ENCODE results near the gene TLE5. TPM values are rescaled to one million over a fixed set of nuclear protein-coding genes. Genes with fewer than 3 reads are reported as not detected.

Gene TLE5
- total RNA-seq (2012; rRNA removed) (119 and 121 TPM in 2 replicates), polyA plus RNA-seq (2012; rRNA removed) (407 and 444 TPM in 2 replicates), Bru-seq, nascent RNA (percentile 72 among the genes with signal in this experiment), BruChase-seq, experiment 1, labeled RNA remaining after a 6-hour chase (percentile 79 among the genes with signal in this experiment), BruChase-seq, experiment 2, labeled RNA remaining after a 2-hour chase (percentile 65 among the genes with signal in this experiment)
- 218 and 593 TPM in 2 replicates for polyA plus RNA-seq (2012; cell fraction: cytosol; rRNA removed)
- 457 and 800 TPM in 2 replicates for polyA plus RNA-seq (2012; cell fraction: nucleus; rRNA removed; ENCODE audit: low replicate concordance)
- long read RNA-seq, transcript AES-202 (7 exons, 1,608 nt), result major isoform, 151 of 313 reads
- long read RNA-seq, transcript AES-207 (6 exons, 942 nt), result minor isoform, 28 of 313 reads
- long read RNA-seq, partial matches to known transcripts, result 7 of 313 reads
- long read RNA-seq, other reads (novel, unspliced or antisense), result 124 of 313 reads

- ChIA-PET POLR2A (ENCODE audit: unreplicated experiment) (no interaction called here), CTCF (no interaction called here)
- Histone ChIP-seq H3K36me3 (ENCODE audit: control insufficient read depth, insufficient read depth, low read length) (peaks cover 25% of the 10 kb centered on the region), H2BK20ac (ENCODE audit: low read depth, low read length) (no peak within 1 kb of the TSS), H3K4me3 (ENCODE audit: insufficient read depth, low read depth, low read length) (peak within 1 kb of the TSS; percentile 63), H2AFZ (replicated peaks; ENCODE audit: low read length, poor library complexity) (peak within 1 kb of the TSS; percentile 95), H3K14ac (replicated peaks; ENCODE audit: low read depth, low read length) (peak within 1 kb of the TSS; percentile 97), H3K27ac (ENCODE audit: insufficient read depth, low read length) (peak within 1 kb of the TSS; percentile 80), H3K56ac (ENCODE audit: extremely low read depth, insufficient read depth, low read length) (peak within 1 kb of the TSS; percentile 78), H3K4ac (ENCODE audit: low read depth, low read length) (peak within 1 kb of the TSS; percentile 95), H2BK15ac (ENCODE audit: low read depth, low read length) (no peak within 1 kb of the TSS), H3K23ac (ENCODE audit: low read depth, low read length) (peak within 1 kb of the TSS; percentile 66; the same call in 1 of the 2 replicates), H2BK120ac (ENCODE audit: low read depth, low read length) (peak within 1 kb of the TSS; percentile 77), H4K8ac (ENCODE audit: low read depth in 2 of 2, low read length in 2 of 2) (peak within 1 kb of the TSS; percentile 92 to 96; a peak in 3 of 4 replicates), H3K9me1 (ENCODE audit: insufficient read depth, low read length) (peaks cover 4% of the 10 kb centered on the region; the same call in 1 of the 2 replicates), H2BK5ac (ENCODE audit: low read depth, low read length, poor library complexity, severe bottlenecking) (peak within 1 kb of the TSS; percentile 72), H4K91ac (ENCODE audit: insufficient read depth, low read depth, low read length) (peak within 1 kb of the TSS; percentile 72), H3K9me3 (ENCODE audit: control insufficient read depth, insufficient read depth, low read length) (no peaks in the 10 kb centered on the region), H2AK9ac (replicated peaks; ENCODE audit: low read depth, low read length, poor library complexity) (peak within 1 kb of the TSS; percentile 99), H4K5ac (ENCODE audit: low read depth, low read length) (peak within 1 kb of the TSS; percentile 100), H3K79me1 (ENCODE audit: low read depth in 1 of 2, low read length in 2 of 2) (peaks cover 29 to 46% of the 10 kb centered on the region in 2 experiments), H3K4me1 (ENCODE audit: control insufficient read depth, insufficient read depth, low read length) (peaks cover 14% of the 10 kb centered on the region), H4K20me1 (ENCODE audit: insufficient read depth, low read length) (peaks cover 30% of the 10 kb centered on the region), H3K9ac (ENCODE audit: low read depth, low read length) (peak within 1 kb of the TSS; percentile 91), H3K27me3 (ENCODE audit: control insufficient read depth, insufficient read depth, low read length) (no peaks in the 10 kb centered on the region), H3K4me2 (ENCODE audit: low read depth, low read length) (peak within 1 kb of the TSS; percentile 98), H3K18ac (ENCODE audit: low read depth, low read length) (peak within 1 kb of the TSS; percentile 88), H2AK5ac (ENCODE audit: low read depth, low read length) (peak within 1 kb of the TSS; percentile 91)
- ATAC-seq (ENCODE audit: low read depth), result peak; percentile 72
- dilution Hi-C loops (cut with HindIII; ENCODE audit: low sequenced_read_pairs, unreplicated experiment) (no loop called here), intact Hi-C loops (cut with micrococcal nuclease) (no loop called here), in situ Hi-C loops (cut with MboI; ENCODE audit: low sequenced_read_pairs) (no loop called here)
- TF ChIP-seq MAZ (IDR thresholded peaks at IDR 0.05; ENCODE audit: borderline replicate concordance, low read depth, low read length) (peak; percentile 19; the same call in 1 of the 2 replicates), POLR2A (IDR thresholded peaks at IDR 0.05; ENCODE audit: low read depth, low read length) (no peak; the same call in 1 of the 2 replicates)
- WGBS, 2 experiments (ENCODE audit: extremely low coverage in 2 of 2, insufficient read length in 1 of 2), result 1% methylated on average over 34 of the region's 111 CpGs; no CpG with 5 or more reads in 1 of the 2 experiments
- BruUV-seq (replicated peaks), result no TSS peak
- DNase-seq, result no peak
Measured at GRCh38 chr19:3062165-3063105, at the start of gene TLE5. Gene TLE5 (minus strand): TSS chr19:3062495. CDS start chr19:3062200, 295 bp downstream.

Measured in IMR-90 (cell line).